NCI-H2081 treated with DMSO at 0.1 percent for 48 hours (cell line): ENCODE results near the gene SEC16B.

ENCODE experiments used
- DNase-seq: peaks from one replicate; lab custom pipeline; 2025; lab: John Stamatoyannopoulos, UW

SEC16B gene

GRCh38 chr1:177944016-177944949 is 25.6 kb downstream of the SEC16B start:
- DNase-seq: no peak

DNA sequence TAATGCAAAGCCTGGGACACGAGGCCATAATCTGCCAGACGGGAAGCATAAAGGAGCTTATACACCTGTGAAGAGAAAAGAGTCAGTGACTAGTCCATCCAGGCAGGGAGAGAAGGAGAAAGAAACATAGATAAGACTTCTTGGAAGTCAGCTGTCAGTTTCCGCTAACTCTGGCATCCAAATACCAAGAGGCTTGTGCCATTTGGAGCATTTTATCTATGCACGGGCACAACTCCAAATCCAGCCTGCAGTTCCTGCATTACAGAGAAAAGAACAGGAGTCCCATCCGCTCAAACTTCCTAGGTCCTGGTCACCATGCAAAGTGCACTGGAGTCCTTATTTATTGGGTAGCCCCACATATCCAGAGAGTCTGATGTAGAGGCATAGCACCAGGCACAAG is 27.9 kb downstream of the SEC16B start:
- DNase-seq: no peak

DNA sequence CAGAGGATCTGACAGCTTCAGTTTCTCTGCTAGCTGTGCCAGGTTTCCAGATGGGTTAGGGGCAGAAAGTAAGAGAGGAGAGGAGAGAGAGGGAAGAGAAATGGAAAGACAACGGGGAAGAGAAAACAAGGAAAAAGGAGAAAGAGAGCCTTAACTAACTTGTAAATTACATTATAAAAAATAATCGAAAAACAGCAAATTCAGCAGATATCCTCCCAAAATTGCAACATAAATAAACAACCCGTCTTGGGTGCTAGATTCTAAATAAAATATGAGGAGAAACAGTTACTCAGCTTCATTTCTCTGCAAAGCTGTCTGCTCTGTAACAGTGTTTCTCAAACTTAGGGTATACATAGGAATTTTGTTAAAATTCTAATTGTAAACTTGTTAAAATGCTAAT is 29.2 kb downstream of the SEC16B start:
- no peak for DNase-seq

GRCh38 chr1:177937931-177938330 is 31.9 kb downstream of the SEC16B start:
- no peak for DNase-seq

- DNase-seq: no peak
Observed at GRCh38 chr1:177937174-177937770, 32.6 kb downstream of the SEC16B start.

DNA sequence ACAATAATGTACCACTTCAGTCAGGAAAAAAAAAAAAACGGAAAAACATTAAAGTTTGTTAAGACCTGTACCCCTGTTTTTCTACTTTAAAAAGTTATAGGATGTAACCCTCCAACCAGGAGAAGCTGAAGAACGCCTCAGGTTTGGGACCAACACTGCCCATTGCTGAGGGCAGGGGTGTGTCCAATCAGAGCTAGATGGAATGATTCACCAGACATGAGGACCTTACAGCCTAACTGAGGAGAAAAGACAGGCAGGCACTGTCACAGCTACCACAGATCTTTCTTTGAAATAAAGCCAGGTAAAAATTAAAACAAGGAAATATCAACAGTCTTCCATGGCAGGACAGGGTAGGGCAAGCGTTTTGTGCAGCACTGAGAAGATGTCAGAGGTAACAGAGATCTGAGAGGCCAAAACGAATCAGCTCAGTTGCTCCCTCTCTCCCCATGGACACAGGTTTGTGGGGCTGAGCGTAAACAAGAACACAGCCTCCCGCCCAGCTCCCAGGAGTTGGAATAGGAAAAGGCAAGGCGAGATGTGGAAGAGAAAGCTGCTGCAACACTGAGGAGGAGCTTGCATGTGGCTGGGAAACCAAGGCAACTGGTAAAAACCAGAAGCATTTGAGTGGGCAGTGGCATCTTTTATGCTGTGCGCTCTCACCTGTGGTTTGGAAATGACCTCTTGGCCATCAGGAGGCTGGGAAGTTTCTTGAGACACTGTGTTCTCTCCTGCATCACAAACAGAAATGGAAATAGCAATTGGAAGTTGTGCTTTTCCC is 34.0 kb downstream of the SEC16B start:
- no peak for DNase-seq

- DNase-seq: no peak
Observed at GRCh38 chr1:177934927-177935326, 34.9 kb downstream of the SEC16B start.

- DNase-seq: no peak
Observed at GRCh38 chr1:177934461-177934860, 35.4 kb downstream of the SEC16B start.

DNA sequence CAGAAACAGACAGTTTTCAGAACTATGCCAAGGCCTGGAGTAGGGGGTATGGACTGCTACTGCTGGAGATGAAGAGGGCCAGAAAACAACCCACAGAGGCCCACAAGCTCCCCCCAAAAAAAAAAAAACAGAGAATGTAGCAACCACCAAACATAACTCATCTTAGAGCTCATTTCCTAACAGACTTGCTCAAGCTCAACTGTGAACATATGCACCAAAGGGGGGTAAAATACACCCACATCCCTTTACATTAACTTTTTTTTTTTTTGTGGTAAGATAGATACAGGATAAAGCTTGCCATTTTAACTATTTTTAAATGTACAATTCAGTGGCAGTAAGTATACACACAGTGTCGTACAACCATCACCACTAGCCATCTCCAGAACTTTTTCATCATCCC is 36.0 kb downstream of the SEC16B start:
- DNase-seq: no peak

GRCh38 chr1:177932123-177932522 is 37.7 kb downstream of the SEC16B start:
- no peak for DNase-seq

- no peak for DNase-seq
Observed at GRCh38 chr1:177928952-177929351, 40.9 kb downstream of the SEC16B start.

DNA sequence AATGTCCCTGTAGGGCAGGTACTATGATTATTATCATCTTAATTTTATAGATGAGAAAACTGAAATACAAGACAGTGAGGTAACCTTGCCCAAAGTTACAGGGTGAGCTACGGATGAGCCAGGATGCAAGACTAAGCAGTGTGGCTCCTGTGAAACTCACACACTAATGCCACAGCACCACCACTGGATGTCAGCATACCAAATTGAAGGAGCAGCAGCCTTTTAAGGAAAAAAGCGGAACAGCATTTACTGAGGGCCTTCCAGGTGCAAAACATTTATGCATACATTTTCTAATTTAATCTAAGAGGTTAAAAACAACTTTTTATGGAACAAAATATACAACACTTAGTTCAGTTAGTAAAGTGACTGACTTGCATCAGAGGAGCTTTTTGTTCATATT is 41.7 kb downstream of the SEC16B start:
- DNase-seq: no peak

DNA sequence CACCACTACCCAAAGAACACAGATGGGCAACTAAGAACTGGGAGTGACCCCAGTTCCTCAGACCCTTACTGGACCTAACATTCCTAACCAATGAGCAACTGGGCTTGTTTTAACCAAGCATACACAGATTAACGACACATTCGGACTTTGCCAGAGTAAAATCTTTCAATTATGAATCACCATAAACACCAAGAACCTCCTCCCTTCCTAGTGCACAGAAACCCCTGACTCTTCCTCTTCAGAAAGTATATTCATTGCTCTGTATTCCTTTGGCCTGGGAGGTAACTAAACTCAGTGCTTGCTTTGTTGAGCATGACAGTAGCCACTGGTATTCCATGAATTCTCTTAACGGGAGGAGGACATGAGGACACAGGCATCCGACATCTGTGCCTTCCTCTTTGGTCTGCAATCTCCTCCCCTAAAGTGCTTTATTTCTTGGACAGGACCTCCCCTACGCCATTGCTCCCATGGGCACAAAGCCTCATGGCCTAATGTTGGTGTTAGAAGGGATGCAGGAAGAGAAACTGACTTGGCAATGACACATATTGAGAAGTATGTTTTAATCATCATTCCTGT is 42.7 kb downstream of the SEC16B start:
- DNase-seq: no peak

GRCh38 chr1:177926201-177926600 is 43.7 kb downstream of the SEC16B start:
- no peak for DNase-seq

DNA sequence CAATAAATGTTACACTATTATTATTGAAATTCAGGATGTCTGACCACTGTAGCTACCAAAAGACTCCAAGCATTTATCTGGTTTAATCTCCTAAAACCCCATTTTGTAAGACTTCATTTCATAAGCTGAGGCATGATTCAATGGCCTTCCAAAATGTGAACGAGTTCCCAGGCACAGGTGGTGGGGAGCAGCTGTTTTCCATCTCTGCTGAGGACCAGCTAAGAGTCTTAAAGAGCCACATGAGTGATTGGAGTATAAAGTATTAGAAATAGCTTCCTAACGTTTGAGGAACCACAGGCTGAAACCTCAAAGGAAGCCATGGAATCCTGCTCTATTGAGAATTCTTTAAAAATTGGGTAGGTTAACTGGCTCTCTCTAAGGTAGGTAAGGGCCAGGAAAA is 44.9 kb downstream of the SEC16B start:
- DNase-seq: no peak

GRCh38 chr1:177923441-177923840 is 46.4 kb downstream of the SEC16B start:
- no peak for DNase-seq

GRCh38 chr1:177922209-177922608 is 47.6 kb downstream of the SEC16B start:
- no peak for DNase-seq

DNA sequence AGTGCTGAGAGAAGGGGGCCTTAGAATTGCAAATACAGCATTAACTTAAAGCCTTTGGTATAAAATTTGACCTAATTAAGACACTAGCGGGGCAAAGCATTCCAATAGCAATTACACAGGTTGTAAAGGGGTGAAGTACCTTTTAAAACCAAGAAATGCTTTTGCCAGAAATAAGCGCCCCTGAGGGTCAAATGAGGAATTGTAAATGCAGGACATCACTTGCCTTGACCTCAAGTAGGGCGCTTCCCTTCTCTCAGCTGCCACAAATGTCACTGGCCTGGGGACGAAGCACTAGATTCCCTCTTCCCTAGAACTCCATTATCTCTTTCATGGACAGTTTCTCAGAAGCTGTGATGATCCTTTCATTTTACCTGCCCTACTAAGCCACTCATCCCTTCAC is 48.3 kb downstream of the SEC16B start:
- no peak for DNase-seq

DNA sequence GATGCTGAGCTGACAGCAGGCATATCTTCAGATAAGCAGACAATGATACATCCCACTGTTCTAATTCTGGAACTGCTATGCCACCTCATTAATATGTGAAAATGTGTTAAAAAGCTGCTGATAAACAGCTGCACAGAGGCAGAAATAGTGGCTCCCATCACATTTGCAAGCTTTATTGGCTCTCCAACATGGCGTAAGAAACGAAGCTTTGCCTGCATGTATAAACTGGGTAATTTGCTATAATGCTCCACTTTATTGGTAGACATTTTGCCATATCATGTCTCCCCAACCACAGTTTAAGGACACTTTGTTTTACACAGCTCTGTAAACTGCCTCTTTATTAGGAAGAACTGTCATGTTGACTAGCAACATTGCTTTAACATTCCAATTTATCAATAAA is 49.8 kb downstream of the SEC16B start:
- no peak for DNase-seq

DNA sequence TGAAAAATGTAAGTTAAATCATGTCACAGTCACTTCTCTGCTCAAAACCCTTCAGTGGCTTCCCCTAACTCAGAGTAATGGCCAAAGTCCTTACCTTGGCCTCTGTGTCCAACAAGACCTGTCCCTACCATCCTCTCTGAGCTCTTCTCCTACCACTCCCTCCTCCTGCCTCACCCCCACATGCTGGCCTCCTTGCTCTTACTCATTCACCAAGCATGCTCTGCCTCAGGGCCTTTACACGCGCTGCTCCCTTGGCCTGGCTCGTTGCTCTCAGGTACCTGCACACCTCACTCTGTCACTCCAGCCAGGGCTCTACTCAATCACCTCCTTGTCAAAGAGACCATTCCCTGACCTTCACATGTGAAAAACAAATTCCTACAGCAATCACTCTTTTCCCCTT is 54.2 kb downstream of the SEC16B start:
- DNase-seq: no peak

- DNase-seq: no peak
Observed at GRCh38 chr1:177914603-177915002, 55.3 kb downstream of the SEC16B start.

GRCh38 chr1:177913762-177914540 is 55.9 kb downstream of the SEC16B start:
- no peak for DNase-seq
